ENCODE data around the gene OR10G3. TPM values are rescaled to one million over a fixed set of nuclear protein-coding genes. Genes with fewer than 3 reads are reported as not detected.
"Not testable (repeated sequence)": the region's sequence is repeated elsewhere in the genome, so short reads cannot be mapped to it uniquely, and the experiment has no call there.

The OR10G3 gene
- total RNA-seq (2014; rRNA removed; shearing (Covaris generic)) = not detected in 2 replicates
- not detected in 2 replicates for polyA plus RNA-seq (2015; cell fraction: cytosol; rRNA removed)
- polyA plus RNA-seq (2015; cell fraction: nucleus; rRNA removed) = not detected in 2 replicates

GRCh38 chr14:21579976-21580375, at the start of gene OR10G3:
TSS of gene OR10G3 (minus strand) at chr14:21580076. CDS start at chr14:21570744, 9,332 bp downstream.
- no peak for DNase-seq (ENCODE audit: low read depth)

GRCh38 chr14:21626491-21627230, 46.8 kb upstream of the OR10G3 start:
- DNase-seq (ENCODE audit: low read depth) = peak; percentile 65

GRCh38 chr14:21617614-21618013, 37.7 kb upstream of the OR10G3 start:
- no peak for DNase-seq (ENCODE audit: low read depth)

- no peak for DNase-seq (ENCODE audit: low read depth)
These were observed 34.4 kb upstream of the OR10G3 start for GRCh38 chr14:21614240-21614639.

GRCh38 chr14:21612324-21612723, 32.4 kb upstream of the OR10G3 start:
- no peak for DNase-seq (ENCODE audit: low read depth)

GRCh38 chr14:21602181-21602580, 22.3 kb upstream of the OR10G3 start:
- not testable (repeated sequence) for DNase-seq (ENCODE audit: low read depth)

- no peak for DNase-seq (ENCODE audit: low read depth)
These were observed 9.4 kb upstream of the OR10G3 start for GRCh38 chr14:21589317-21589716.

- DNase-seq (ENCODE audit: low read depth) = no peak
These were observed 4.2 kb downstream of the OR10G3 start for GRCh38 chr14:21575661-21576060.

GRCh38 chr14:21572604-21573003, 7.3 kb downstream of the OR10G3 start:
- no peak for DNase-seq (ENCODE audit: low read depth)

GRCh38 chr14:21558703-21559170, 21.1 kb downstream of the OR10G3 start:
- DNase-seq (ENCODE audit: low read depth) = no peak

GRCh38 chr14:21557084-21557901, 22.6 kb downstream of the OR10G3 start:
- peak; percentile 63 for DNase-seq (ENCODE audit: low read depth)

GRCh38 chr14:21556378-21557083, 23.3 kb downstream of the OR10G3 start:
- no peak for DNase-seq (ENCODE audit: low read depth)

- no peak for DNase-seq (ENCODE audit: low read depth)
These were observed 26.6 kb downstream of the OR10G3 start for GRCh38 chr14:21553266-21553665.

- not testable (repeated sequence) for DNase-seq (ENCODE audit: low read depth)
These were observed 35.3 kb downstream of the OR10G3 start for GRCh38 chr14:21544588-21544987.

- no peak for DNase-seq (ENCODE audit: low read depth)
These were observed 35.9 kb downstream of the OR10G3 start for GRCh38 chr14:21543963-21544362.

GRCh38 chr14:21543521-21543960, 36.3 kb downstream of the OR10G3 start:
- DNase-seq (ENCODE audit: low read depth) = no peak

- DNase-seq (ENCODE audit: low read depth) = no peak
These were observed 38.3 kb downstream of the OR10G3 start for GRCh38 chr14:21541413-21542074.

- DNase-seq (ENCODE audit: low read depth) = no peak
These were observed 40.5 kb downstream of the OR10G3 start for GRCh38 chr14:21539189-21539940.

GRCh38 chr14:21537090-21537424, 42.8 kb downstream of the OR10G3 start:
- DNase-seq (ENCODE audit: low read depth) = no peak

GRCh38 chr14:21536418-21537089, 43.3 kb downstream of the OR10G3 start:
- no peak for DNase-seq (ENCODE audit: low read depth)

Measured in HT1080 (cell line).